ENCODE results near the gene OSCP1.

The OSCP1 gene

DNA sequence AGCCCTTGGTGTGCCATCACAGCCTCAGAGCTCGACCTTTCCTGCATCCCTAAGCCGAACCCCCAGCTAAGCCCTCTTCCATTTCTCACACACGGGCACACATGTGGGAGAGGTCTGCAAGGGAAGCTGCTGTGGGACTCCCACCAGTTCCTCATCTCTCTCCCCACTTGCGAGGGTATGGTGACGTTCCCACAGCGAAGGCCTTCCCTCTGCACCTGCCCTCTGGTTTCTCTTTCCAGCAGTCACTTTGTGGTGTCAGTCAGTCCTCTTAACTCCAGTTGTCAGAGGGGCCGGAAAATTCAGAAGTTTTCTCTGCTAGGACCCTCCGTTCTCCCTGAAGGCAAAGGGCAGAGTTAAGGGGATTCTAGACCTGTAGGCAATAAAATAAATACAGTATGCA lies 59.0 kb downstream of the OSCP1 start:
- DNase-seq (ENCODE audit: extremely low read depth, low read depth), result no peak
- no peak overlapping the region for H3K4me3 ChIP-seq (replicated peaks; ENCODE audit: low read depth, low read length)
- TF ChIP-seq, protein P1, sequence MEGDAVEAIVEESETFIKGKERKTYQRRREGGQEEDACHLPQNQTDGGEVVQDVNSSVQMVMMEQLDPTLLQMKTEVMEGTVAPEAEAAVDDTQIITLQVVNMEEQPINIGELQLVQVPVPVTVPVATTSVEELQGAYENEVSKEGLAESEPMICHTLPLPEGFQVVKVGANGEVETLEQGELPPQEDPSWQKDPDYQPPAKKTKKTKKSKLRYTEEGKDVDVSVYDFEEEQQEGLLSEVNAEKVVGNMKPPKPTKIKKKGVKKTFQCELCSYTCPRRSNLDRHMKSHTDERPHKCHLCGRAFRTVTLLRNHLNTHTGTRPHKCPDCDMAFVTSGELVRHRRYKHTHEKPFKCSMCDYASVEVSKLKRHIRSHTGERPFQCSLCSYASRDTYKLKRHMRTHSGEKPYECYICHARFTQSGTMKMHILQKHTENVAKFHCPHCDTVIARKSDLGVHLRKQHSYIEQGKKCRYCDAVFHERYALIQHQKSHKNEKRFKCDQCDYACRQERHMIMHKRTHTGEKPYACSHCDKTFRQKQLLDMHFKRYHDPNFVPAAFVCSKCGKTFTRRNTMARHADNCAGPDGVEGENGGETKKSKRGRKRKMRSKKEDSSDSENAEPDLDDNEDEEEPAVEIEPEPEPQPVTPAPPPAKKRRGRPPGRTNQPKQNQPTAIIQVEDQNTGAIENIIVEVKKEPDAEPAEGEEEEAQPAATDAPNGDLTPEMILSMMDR (IDR thresholded peaks at IDR 0.05; ENCODE audit: low read depth, low read length, missing control alignments), result no peak

DNA sequence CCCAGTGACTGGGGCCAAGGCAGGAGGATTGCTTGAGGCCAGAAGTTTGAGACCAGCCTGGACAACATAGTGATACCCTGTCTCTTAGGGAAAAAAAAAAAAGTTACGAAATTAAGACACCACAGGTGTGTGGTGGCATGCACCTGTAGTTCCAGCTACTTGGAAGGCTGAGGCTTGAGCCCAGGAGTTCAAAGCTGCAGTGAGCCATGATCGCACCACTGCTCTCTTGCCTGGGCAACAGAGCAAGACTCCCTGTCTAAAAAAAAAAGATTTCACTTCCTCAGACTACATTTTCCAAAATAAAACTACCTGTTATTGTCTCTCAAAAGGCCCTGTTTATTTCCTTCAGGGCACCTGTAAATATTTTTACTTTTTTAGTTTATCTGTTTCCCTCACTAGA lies 59.8 kb downstream of the OSCP1 start:
- TF ChIP-seq, protein P1 (IDR thresholded peaks at IDR 0.05; ENCODE audit: low read depth, low read length, missing control alignments), result no peak
- no peak for DNase-seq (ENCODE audit: extremely low read depth, low read depth)
- no peak overlapping the region for H3K4me3 ChIP-seq (replicated peaks; ENCODE audit: low read depth, low read length)

DNA sequence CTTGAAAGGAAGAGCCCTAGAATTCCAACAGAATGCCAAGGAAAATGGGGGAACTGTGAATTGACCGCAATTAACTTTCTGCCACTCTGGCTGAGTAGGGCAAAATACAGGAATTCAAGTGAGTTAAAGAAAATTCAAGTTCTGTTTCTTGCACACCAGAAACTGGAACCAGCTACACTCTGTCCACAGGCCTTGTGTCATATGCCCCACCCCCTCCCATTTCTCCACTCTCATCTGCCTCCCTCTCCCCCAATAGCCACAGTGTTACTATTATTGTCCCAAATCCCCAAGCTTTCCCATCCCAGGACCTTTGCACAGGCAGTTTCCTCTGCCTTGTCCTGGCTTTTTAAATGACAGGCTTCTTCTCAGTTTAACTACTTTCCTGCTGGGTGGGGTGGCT lies 60.3 kb downstream of the OSCP1 start:
- no peak overlapping the region for H3K4me3 ChIP-seq (replicated peaks; ENCODE audit: low read depth, low read length)

DNA sequence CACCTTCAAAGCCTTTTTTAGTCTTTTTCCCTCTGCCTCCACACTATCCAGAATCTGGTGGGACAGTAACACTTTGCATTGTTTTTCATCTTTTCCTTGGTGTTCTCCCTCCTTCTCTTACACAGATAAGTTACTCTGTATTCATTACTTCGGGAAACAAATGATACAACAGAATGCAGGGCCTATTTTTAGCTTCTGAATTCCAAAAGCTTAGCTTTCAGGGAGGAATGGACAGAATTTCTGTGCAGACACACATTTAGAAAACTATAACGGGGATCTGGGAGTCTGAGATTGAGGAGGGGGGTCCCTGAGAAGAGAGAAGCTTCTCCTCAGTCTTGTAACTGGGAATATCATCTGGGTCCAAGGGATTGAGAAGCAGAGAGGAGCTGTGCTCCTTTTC lies 61.0 kb downstream of the OSCP1 start:
- TF ChIP-seq, protein P1 (IDR thresholded peaks at IDR 0.05; ENCODE audit: low read depth, low read length, missing control alignments), result no peak
- DNase-seq (ENCODE audit: extremely low read depth, low read depth), result no peak
- no peak overlapping the region for H3K4me3 ChIP-seq (replicated peaks; ENCODE audit: low read depth, low read length)

More for the DNA sequence above, 60.3 kb downstream of the OSCP1 start:
- TF ChIP-seq, protein P1 (IDR thresholded peaks at IDR 0.05; ENCODE audit: low read depth, low read length, missing control alignments), result no peak
- DNase-seq (ENCODE audit: extremely low read depth, low read depth), result no peak

DNA sequence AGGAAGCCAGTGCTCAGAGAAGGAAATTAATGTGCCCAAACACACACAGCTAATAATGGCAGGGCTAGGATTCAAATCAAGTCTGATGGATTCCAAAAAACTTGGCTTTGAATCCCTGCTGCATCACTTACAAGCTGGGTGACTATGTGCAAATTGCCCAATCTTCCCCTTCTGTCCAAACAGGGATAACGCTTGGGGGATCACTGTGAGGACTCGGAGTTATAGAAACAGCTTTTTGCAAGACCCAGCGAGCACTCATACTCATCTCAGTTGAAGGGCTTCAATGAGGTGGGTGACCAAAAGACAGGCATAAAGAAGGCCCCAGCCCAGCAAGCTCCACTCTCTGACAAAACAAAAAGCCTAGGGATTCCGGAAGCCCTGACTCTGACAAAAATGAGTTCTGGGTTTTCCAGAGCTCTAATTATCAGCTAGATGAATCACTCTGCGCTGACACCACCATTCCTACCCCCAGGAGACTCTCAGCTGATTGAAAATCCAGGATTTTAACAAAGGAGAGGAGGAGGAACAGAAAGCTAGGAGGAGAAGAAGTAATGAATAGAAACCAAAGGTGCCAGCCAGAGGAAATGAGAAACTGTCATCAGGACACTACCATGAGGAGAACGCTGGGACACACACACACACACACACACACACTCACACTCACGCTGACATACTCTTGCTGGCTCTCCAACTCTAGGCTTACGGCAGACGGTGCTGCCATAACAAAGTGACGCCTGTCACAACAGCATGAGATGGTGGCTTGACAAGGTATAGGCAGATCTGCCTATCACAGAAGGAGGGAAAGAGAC lies 62.9 kb downstream of the OSCP1 start:
- TF ChIP-seq, protein P1 (IDR thresholded peaks at IDR 0.05; ENCODE audit: low read depth, low read length, missing control alignments), result no peak
- DNase-seq (ENCODE audit: extremely low read depth, low read depth), result no peak
- peak overlapping the region; percentile 49 for H3K4me3 ChIP-seq (replicated peaks; ENCODE audit: low read depth, low read length)

DNA sequence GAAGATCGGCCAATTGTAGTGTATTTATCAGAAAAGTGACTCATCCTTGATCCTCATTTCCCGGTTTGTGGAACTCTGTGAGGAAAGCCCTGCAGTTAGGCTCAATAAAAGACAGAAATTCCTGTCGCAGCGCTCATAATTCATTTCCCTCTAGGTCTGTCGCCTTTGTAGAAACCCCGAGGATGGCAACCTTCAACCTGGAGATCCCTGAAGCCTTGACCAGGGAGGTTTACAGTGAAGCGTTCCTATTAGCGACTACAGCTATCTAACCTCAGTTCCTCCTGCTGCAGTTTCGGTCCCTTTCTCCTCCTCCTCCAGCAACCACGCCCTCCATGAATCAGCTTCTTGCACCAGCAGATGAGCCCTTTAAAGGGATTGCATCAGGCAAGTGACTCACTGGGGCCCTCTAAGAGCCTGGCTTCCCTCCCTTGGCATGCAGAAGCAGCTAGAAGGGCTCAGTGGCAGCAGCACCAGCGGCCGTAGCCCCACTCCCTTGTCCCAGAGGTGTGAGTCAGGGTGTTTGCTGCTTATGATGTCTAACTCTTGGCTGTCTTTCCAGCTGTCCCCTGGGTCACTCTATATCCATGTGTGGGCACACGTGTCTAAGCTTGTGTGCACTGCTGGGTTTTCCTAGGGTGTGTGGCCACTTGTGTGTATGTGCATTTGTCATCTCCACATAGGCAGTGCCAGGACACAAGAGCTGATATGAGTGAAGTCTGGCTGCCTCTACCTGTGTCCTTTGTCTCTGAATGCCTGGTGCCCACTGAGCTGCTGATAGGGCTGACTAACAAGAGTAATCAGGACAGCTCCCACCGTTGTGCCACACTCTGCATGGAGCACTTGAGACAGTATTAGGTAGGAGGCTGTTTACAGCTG lies 63.7 kb downstream of the OSCP1 start:
- DNase-seq (ENCODE audit: extremely low read depth, low read depth), result peak; percentile 99
- TF ChIP-seq, protein P1 (IDR thresholded peaks at IDR 0.05; ENCODE audit: low read depth, low read length, missing control alignments), result no peak
- H3K4me3 ChIP-seq (replicated peaks; ENCODE audit: low read depth, low read length), result peak overlapping the region; percentile 49
